HG03097 (cell line): ENCODE data around the gene CCDC50.

ENCODE experiments used
- ATAC-seq: cut with Tn5 transposase; IDR thresholded peaks from one replicate; pipeline ENCODE4 v1.9.1; 2021; ENCODE audit not compliant: unreplicated experiment, low FRiP score

CCDC50 gene

DNA sequence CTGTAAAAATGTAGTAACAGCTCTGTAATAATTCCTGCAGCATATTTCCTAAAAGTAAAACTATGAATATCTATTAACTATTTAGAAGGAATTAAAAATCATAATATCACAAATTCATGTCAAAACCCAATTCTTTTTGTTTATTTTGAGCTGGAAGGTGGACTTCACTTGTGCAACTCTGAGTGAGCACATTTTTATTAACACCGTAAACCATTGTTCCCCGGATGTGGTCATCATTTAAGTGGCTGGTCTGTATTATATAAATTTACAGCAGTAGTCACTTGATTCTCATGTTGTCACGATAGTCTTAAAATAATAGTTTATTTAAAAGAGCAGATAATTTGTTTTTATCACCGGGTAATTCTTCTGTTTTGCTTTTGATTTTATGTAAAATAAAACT lies 44.1 kb downstream of the CCDC50 start:
- no peak for ATAC-seq

GRCh38 chr3:191376516-191377141 lies 47.4 kb downstream of the CCDC50 start:
- no peak for ATAC-seq

DNA sequence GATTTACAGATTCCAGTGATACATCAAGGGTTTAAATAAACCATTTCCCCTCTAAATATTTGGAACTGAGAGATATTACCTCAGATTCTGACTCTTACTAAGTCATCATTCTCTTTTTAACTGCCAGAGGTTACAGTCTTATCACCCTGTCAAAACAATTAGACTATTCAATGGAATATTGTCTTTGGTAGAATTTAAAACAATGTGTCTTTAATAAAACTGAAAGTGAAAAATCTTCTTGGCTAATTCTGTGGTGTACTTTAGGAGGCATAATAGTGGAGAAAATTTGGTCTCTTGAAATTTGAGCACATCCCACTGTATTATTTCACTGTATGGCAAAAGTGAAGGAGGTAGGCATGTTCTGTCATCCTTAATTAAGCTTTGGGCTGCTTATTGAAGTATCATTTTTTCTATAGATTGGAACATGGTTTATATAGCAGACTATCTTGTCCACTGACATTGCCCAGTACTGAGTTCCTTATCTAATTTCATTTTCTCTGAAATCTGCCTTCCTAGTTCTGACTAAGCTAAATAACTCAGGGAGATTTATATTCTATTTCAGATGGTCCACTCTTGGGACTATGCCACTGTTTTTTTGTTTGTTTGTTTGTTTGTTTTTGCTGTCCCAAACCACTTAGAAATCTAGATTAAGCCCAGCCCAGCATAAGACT lies 49.1 kb downstream of the CCDC50 start:
- ATAC-seq: no peak

- no peak for ATAC-seq
These were observed 50.3 kb downstream of the CCDC50 start for GRCh38 chr3:191379446-191379845.

DNA sequence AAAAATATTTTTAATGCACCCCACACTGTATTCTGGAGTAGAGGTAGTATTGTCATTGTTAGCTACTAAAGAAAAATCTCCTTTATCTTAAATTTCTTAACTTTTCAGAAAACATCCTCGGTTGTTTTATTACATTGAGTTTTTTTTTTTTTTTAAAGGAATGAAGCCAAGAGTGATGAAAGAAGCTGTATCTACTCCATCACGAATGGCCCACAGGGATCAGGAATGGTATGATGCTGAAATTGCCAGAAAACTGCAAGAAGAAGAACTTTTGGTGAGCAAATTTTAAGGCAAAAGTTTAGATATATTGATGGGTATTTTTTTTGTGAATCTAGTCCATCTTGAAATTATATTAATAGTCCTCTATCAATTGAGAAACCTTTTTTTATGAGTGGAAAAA lies 50.8 kb downstream of the CCDC50 start:
- no peak for ATAC-seq

DNA sequence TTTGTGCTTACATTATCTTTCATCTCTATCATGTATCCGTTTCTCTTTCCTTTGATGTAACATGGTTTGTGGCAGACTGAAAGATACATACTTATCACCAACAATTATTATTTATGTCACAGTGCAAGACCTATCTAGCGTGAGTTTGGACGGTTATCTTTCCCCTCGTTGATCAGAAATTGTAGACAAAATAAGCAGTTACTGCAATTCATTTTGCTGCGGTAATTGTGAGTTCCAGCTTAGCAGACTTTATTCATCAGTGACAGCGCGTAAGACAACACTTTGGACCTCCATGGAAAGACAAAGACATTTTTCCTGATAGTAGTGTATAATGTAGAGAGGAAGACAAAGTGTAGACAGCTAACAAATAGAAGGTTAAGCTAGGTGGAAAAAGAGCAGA lies 52.1 kb downstream of the CCDC50 start:
- ATAC-seq: no peak

DNA sequence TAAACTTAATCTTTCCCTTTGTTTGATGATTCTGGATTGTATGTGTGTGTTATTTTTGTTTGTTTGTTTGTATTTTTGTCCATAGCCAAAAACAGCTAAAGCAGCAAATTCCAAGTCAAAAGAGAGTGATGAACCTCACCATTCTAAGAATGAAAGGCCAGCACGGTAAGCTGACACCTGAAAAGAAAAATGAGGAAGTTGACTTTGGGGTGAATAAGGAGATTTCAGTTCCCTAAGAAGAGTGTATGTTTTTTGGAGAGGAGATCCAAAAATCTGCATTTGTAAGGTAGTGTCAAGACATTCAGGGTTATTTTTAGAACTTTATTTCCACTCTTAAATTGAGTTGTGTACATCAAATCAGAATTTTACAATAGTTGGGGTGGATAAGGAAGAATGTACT lies 53.5 kb downstream of the CCDC50 start:
- ATAC-seq: no peak

DNA sequence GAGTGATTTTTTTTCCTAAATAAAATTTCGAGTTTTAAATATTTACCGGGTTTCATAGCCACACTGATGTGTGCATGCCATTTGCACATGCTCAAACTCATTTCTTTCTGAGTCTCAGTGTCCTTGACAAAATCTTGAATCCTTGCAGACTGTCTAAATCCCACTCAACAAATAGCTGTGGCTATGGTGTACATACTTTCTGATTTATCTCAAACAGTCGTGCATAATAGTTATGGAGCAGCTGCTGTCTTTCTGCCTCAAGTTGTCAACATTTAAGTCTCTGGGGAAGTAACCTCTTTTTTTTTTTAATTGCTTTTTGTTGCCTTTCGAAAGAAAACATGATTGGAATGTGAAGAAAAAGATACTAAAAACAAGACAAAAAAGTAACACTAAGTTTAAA lies 53.9 kb downstream of the CCDC50 start:
- ATAC-seq: no peak

DNA sequence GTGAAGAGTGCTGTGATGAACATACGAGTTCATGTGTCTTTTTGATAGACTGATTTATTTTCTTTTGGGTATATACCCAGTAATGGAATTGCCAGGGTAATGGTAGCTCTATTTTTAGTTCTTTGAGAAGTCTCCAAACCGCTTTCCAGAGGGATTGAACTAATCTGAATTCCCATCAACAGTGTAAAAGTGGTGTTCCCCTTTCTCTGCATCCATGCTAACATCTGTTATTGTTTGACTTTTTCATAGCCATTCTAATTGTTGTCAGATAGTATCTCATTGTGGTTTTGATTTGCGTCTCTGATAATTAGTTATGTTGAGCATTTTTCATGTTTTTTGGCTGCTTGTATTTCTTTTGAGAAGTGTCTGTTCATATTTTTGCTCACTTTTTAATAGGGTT lies 55.9 kb downstream of the CCDC50 start:
- ATAC-seq: no peak

DNA sequence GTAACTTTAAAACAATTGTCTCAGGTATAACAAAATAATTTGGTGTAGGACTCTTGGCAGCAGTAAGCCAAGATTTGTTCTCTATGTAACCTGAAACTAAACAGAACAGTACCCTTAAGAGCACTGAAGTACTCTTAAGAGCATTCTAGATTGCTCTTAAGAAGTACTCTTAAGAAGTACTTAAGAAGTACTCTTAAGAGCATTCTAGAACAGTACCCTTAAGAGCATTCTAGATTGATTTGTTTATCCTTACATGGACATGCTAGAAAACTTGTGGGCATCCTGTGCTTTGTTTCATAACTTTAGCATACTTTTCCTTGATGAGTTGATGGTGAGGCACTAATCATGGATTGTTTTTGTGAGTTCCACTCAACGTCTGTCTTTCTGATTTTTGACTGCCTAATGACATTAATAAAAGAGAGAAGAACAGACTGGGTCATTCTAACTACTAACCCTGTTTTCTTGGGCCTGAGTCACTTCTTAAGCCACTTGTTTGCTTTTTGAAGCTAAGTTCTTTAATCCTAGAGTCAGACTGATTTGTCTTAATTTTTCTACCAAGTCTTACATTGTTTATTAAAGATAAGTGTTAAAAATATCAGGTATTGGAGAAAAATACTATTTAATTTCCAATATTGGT lies 58.4 kb downstream of the CCDC50 start:
- ATAC-seq: no peak

DNA sequence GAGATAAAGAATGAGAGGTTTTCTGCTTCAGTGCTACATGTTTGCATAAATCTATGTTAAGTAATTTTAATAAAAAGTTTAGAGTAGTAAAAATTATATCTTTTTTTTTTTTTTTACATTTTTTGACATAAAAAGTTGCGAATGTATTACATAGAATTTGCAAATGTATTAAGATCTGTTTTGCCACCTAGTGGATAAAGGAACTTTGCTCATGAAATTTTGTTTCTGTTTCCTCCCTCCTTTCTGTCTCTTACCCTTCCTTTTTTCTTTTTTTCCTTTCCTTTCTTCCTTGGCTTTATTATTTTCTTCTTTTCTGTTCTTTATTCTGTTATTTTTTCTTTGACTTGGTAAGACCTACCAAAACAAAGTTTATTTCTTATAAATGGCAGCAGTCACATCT lies 59.6 kb downstream of the CCDC50 start:
- no peak for ATAC-seq

- ATAC-seq: no peak
These were observed 61.4 kb downstream of the CCDC50 start for GRCh38 chr3:191390580-191390979.

GRCh38 chr3:191391861-191392808 lies 62.9 kb downstream of the CCDC50 start:
- no peak for ATAC-seq

GRCh38 chr3:191393146-191393545 lies 64.0 kb downstream of the CCDC50 start:
- ATAC-seq: no peak

- no peak for ATAC-seq
These were observed 68.6 kb downstream of the CCDC50 start for GRCh38 chr3:191397771-191398170.

GRCh38 chr3:191398607-191399006 lies 69.4 kb downstream of the CCDC50 start:
- ATAC-seq: no peak

- no peak for ATAC-seq
These were observed 70.7 kb downstream of the CCDC50 start for GRCh38 chr3:191399918-191400317.

DNA sequence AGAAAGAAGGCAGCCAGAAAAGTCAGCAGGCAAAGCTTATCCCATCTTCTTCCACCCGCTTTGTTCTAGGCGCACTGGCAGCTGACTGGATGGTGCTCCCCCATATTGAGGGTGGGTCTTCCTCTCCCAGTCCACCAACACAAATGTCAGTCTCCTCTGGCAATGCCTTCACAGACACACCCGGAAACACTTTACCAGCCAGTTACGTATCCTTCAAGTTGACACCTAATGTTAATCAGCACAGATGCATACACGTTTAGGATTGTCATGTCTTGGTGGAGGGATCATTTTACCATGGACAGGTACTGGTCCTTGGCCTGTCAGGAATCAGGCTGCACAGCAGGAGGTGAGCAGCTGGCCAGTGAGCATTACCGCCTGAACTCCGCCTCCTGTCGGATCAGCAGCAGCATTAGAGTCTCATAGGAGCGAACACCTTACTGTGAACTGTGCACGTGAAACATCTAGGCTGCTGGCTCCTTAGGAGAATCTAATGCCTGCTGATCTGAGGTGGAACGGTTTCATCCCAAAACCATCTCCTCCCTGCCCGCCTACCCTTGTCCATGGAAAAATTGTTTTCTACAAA lies 72.7 kb downstream of the CCDC50 start:
- no peak for ATAC-seq

GRCh38 chr3:191409791-191410359 lies 80.7 kb downstream of the CCDC50 start:
- no peak for ATAC-seq

- ATAC-seq: no peak
These were observed 83.6 kb downstream of the CCDC50 start for GRCh38 chr3:191412759-191413158.
